ENCODE results near the gene CDADC1. TPM values are rescaled to one million over a fixed set of nuclear protein-coding genes. Genes with fewer than 3 reads are reported as not detected.

Gene CDADC1
- total and polyA plus RNA-seq, 4 donors: 3.0 to 6.1 (median 4.5) TPM

DNA sequence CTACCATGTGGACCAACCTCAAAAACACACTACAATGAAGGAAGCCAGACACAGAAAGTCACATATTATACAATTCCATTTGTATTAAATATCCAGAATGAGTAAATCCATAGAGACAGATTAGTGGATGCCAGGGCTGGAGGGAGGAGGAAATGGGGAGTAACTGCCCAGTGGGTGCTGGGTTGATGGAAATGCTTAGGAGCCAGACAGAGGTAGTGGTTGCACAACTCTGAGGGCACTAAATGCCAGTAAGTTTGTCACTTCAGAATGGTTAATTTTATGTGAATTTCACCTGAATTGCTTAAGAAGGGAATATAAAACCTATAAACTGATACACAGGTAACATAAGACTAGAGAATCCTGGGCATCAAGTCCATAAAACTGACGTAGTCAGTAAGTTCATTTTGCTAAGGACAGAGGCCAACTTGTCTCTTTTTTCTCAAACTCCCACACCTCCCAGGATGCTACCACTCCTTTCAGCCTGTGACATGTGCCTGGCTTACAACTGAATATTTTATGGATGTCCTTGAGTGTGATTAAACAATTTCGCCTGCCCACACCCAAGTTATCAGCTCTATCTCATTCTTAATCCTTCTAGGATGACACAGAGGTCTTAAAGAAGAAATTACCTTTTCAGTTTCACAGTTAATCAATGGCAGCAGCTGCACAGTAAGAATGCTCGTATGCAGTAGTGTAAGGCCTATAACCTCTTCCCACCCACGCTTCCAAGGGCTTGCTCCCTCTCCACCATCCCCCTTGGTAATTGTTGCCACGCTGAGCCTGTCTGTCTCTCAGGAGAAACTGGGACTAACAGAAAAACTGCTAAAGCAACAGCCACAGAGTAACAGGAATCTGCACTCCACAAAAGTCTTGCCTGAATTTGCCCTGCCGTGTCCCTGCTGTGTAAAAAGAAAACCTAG, 33.5 kb upstream of the CDADC1 start:
- peaks cover 0 to 3% (median 0%) of the 10 kb centered on the region in 4 donors for H3K27me3 ChIP-seq (ENCODE audit: control insufficient read depth in 4 of 4, insufficient read depth in 4 of 4, low read length in 3 of 4)
- peaks cover 0 to 3% (median 3%) of the 10 kb centered on the region in 4 donors for H3K36me3 ChIP-seq (ENCODE audit: control insufficient read depth in 4 of 4, insufficient read depth in 3 of 4, low read depth in 1 of 4, low read length in 3 of 4)
- H3K9me3 ChIP-seq (ENCODE audit: control insufficient read depth in 4 of 4, low read length in 3 of 4): no peaks in the 10 kb centered on the region
- no peak for TF ChIP-seq JUND (IDR thresholded peaks at IDR 0.05)
- TF ChIP-seq EGR1 (IDR thresholded peaks at IDR 0.05; ENCODE audit: low read depth in 2 of 2): no peak
- no peak for TF ChIP-seq HNF4A (conservative IDR thresholded peaks at IDR 0.05)
- peaks cover 3 to 14% (median 13%) of the 10 kb centered on the region in 4 donors for H3K4me1 ChIP-seq (ENCODE audit: control insufficient read depth in 4 of 4, insufficient read depth in 4 of 4, low read length in 3 of 4)
- no peak overlapping the region for H3K4me3 ChIP-seq (ENCODE audit: low read depth in 1 of 3, low read length in 3 of 3)
- DNase-seq (ENCODE audit: low spot score): no peak
- no peak overlapping the region for H3K9ac ChIP-seq (ENCODE audit: low read depth in 1 of 2, low read length in 2 of 2)
- WGBS: 62% methylated on average over 6 of the region's 6 CpGs
- H3K27ac ChIP-seq (ENCODE audit: low read depth in 1 of 2, low read length in 2 of 2): peak overlapping the region in 1 of 2 donors; percentile 43

DNA sequence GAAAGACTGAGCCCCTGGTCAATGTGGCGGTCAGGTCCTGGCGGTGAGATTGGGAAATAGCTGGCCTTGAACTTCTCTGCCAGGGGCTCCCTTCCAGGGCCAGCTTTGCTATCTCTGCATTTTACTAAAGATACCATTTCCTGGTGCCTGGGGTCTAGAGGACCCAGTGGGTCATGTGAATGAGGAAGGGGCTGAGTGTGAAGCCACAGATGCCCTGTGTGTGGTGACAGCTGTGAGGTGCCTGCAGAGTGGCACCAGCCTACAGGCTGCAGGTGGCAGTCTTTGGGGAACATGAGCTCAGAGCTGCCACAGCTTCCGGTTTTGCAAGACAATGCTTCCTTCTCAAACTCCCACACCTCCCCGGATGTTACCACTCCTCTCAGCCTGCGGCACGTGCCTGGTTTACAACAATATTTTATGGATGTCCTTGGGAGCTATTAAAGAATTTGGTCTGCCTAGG, 32.8 kb upstream of the CDADC1 start:
- TF ChIP-seq EGR1 (IDR thresholded peaks at IDR 0.05; ENCODE audit: low read depth in 2 of 2) (peak in 1 of 2 donors; percentile 33), HNF4A (conservative IDR thresholded peaks at IDR 0.05) (peak; percentile 38 to 43), FOXA1 (IDR thresholded peaks at IDR 0.05) (no peak), HNF4G (IDR thresholded peaks at IDR 0.05) (no peak), FOXA2 (IDR thresholded peaks at IDR 0.05) (no peak), YY1 (IDR thresholded peaks at IDR 0.05) (peak; percentile 55), NR2F2 (IDR thresholded peaks at IDR 0.05) (peak; percentile 31), TAF1 (conservative IDR thresholded peaks at IDR 0.05) (no peak), GABPA (IDR thresholded peaks at IDR 0.05 in 1 of 2, conservative IDR thresholded peaks at IDR 0.05 in 1 of 2) (peak; percentile 53 to 70), RXRA (IDR thresholded peaks at IDR 0.05) (peak; percentile 59 to 70), SP1 (IDR thresholded peaks at IDR 0.05) (peak; percentile 47), JUND (IDR thresholded peaks at IDR 0.05) (peak in 1 of 2 donors; percentile 19), RAD21 (IDR thresholded peaks at IDR 0.05) (peak; percentile 13 to 55)
- TF ChIP-seq, protein P1, sequence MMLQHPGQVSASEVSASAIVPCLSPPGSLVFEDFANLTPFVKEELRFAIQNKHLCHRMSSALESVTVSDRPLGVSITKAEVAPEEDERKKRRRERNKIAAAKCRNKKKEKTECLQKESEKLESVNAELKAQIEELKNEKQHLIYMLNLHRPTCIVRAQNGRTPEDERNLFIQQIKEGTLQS (IDR thresholded peaks at IDR 0.05): no peak
- TF ChIP-seq, protein P2, sequence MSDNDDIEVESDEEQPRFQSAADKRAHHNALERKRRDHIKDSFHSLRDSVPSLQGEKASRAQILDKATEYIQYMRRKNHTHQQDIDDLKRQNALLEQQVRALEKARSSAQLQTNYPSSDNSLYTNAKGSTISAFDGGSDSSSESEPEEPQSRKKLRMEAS (IDR thresholded peaks at IDR 0.05): peak; percentile 34
- TF ChIP-seq, protein P3, sequence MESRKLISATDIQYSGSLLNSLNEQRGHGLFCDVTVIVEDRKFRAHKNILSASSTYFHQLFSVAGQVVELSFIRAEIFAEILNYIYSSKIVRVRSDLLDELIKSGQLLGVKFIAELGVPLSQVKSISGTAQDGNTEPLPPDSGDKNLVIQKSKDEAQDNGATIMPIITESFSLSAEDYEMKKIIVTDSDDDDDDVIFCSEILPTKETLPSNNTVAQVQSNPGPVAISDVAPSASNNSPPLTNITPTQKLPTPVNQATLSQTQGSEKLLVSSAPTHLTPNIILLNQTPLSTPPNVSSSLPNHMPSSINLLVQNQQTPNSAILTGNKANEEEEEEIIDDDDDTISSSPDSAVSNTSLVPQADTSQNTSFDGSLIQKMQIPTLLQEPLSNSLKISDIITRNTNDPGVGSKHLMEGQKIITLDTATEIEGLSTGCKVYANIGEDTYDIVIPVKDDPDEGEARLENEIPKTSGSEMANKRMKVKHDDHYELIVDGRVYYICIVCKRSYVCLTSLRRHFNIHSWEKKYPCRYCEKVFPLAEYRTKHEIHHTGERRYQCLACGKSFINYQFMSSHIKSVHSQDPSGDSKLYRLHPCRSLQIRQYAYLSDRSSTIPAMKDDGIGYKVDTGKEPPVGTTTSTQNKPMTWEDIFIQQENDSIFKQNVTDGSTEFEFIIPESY (IDR thresholded peaks at IDR 0.05): no peak
- TF ChIP-seq, protein P4, sequence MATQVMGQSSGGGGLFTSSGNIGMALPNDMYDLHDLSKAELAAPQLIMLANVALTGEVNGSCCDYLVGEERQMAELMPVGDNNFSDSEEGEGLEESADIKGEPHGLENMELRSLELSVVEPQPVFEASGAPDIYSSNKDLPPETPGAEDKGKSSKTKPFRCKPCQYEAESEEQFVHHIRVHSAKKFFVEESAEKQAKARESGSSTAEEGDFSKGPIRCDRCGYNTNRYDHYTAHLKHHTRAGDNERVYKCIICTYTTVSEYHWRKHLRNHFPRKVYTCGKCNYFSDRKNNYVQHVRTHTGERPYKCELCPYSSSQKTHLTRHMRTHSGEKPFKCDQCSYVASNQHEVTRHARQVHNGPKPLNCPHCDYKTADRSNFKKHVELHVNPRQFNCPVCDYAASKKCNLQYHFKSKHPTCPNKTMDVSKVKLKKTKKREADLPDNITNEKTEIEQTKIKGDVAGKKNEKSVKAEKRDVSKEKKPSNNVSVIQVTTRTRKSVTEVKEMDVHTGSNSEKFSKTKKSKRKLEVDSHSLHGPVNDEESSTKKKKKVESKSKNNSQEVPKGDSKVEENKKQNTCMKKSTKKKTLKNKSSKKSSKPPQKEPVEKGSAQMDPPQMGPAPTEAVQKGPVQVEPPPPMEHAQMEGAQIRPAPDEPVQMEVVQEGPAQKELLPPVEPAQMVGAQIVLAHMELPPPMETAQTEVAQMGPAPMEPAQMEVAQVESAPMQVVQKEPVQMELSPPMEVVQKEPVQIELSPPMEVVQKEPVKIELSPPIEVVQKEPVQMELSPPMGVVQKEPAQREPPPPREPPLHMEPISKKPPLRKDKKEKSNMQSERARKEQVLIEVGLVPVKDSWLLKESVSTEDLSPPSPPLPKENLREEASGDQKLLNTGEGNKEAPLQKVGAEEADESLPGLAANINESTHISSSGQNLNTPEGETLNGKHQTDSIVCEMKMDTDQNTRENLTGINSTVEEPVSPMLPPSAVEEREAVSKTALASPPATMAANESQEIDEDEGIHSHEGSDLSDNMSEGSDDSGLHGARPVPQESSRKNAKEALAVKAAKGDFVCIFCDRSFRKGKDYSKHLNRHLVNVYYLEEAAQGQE (IDR thresholded peaks at IDR 0.05): no peak
- TF ChIP-seq, protein P5, sequence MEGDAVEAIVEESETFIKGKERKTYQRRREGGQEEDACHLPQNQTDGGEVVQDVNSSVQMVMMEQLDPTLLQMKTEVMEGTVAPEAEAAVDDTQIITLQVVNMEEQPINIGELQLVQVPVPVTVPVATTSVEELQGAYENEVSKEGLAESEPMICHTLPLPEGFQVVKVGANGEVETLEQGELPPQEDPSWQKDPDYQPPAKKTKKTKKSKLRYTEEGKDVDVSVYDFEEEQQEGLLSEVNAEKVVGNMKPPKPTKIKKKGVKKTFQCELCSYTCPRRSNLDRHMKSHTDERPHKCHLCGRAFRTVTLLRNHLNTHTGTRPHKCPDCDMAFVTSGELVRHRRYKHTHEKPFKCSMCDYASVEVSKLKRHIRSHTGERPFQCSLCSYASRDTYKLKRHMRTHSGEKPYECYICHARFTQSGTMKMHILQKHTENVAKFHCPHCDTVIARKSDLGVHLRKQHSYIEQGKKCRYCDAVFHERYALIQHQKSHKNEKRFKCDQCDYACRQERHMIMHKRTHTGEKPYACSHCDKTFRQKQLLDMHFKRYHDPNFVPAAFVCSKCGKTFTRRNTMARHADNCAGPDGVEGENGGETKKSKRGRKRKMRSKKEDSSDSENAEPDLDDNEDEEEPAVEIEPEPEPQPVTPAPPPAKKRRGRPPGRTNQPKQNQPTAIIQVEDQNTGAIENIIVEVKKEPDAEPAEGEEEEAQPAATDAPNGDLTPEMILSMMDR (IDR thresholded peaks at IDR 0.05; ENCODE audit: low read depth, low read length, missing input control): peak; percentile 26
- peaks cover 2 to 18% (median 15%) of the 10 kb centered on the region in 4 donors for H3K4me1 ChIP-seq (ENCODE audit: control insufficient read depth in 4 of 4, insufficient read depth in 4 of 4, low read length in 3 of 4)
- DNase-seq (ENCODE audit: low spot score): no peak
- H3K4me3 ChIP-seq (ENCODE audit: low read depth in 1 of 3, low read length in 3 of 3): no peak overlapping the region
- H3K9ac ChIP-seq (ENCODE audit: low read depth in 1 of 2, low read length in 2 of 2): no peak overlapping the region
- peak overlapping the region in 1 of 2 donors; percentile 43 for H3K27ac ChIP-seq (ENCODE audit: low read depth in 1 of 2, low read length in 2 of 2)
- H3K36me3 ChIP-seq (ENCODE audit: control insufficient read depth in 4 of 4, insufficient read depth in 3 of 4, low read depth in 1 of 4, low read length in 3 of 4): peaks cover 0 to 3% (median 1%) of the 10 kb centered on the region in 4 donors
- H3K27me3 ChIP-seq (ENCODE audit: control insufficient read depth in 4 of 4, insufficient read depth in 4 of 4, low read length in 3 of 4): peaks cover 0 to 3% (median 0%) of the 10 kb centered on the region in 4 donors
- H3K9me3 ChIP-seq (ENCODE audit: control insufficient read depth in 4 of 4, low read length in 3 of 4): no peaks in the 10 kb centered on the region
- 37% methylated on average over 6 of the region's 6 CpGs for WGBS
